HepG2 (cell line): ENCODE results near the gene SF3A2. TPM values are rescaled to one million over a fixed set of nuclear protein-coding genes. Genes with fewer than 3 reads are reported as not detected.
"Not testable (repeated sequence)": the region's sequence is repeated elsewhere in the genome, so short reads cannot be mapped to it uniquely, and the experiment has no call there.

Experiments used
- ATAC-seq: fragments of 200-7000 bp; cut with Tn5 transposase; 3 replicates; pipeline ENCODE4 v1.9.1; 2020; ENCODE audit warnings: mild to moderate bottlenecking, moderate library complexity
- BruUV-seq: library from RNA; stranded (reverse); fragments of 400-500 nt; replicated peaks from 2 replicates; lab custom pipeline; 2021; lab: Mats Ljungman, UMichigan
- CTCF ChIA-PET: fragments of 300-600 bp; formaldehyde crosslinking; extraction: SDS; loops from one replicate; lab custom pipeline; 2021; ENCODE audit warnings: low total read pairs, inconsistent platforms, low intra/inter-chr PET ratio; lab: Yijun Ruan, JAX
- POLR2A ChIA-PET: fragments of 350-600 bp; sonication (Branson Sonifier 250); formaldehyde crosslinking; loops from one replicate; lab custom pipeline; 2020; ENCODE audit warnings: antibody characterized with exemption, inconsistent platforms; lab: Yijun Ruan, JAX
- DNase-seq: peaks from one replicate; pipeline ENCODE4 v3.0.0-alpha.2; 2015; ENCODE audit warnings: low spot score
- FAIRE-seq: peaks from 3 replicates; lab custom pipeline; 2011; peaks lifted over from hg19 to GRCh38; lab: Jason Lieb, UNC
- H2AFZ ChIP-seq: one replicate; pipeline ENCODE4 v1.6.1; 2011; ENCODE audit warnings: low read length, inconsistent platforms
- H3K27ac ChIP-seq: fragments of 300-600 bp; 3 replicates; pipeline ENCODE4 v1.8.0; 2011; ENCODE audit warnings: mixed run types, mild to moderate bottlenecking, mixed read lengths, low read length, inconsistent platforms; ENCODE audit not compliant: insufficient read depth; ENCODE audit errors: extremely low read length
- H3K27me3 ChIP-seq, 2 experiments: fragments of 200-600 bp in 1 of 2; 2 replicates in 1 of 2; 3 replicates in 1 of 2; pipeline versions ENCODE4 v1.6.0 to v1.8.0; 2011; ENCODE audit warnings: low read length in 2 of 2, mild to moderate bottlenecking in 2 of 2, moderate library complexity in 2 of 2, inconsistent platforms in 1 of 2; ENCODE audit not compliant: insufficient read depth in 2 of 2, control insufficient read depth in 1 of 2
- H3K36me3 ChIP-seq, 2 experiments: fragments of 200-600 bp in 1 of 2; replicated peaks in 1 of 2; 2 replicates in 1 of 2; 3 replicates in 1 of 2; pipeline versions ENCODE4 v1.5.1 to v1.8.0; 2011; ENCODE audit warnings: low read length in 2 of 2, inconsistent platforms in 1 of 2; ENCODE audit not compliant: insufficient read depth in 2 of 2, control insufficient read depth in 1 of 2
- H3K4me1 ChIP-seq: 2 replicates; pipeline ENCODE4 v1.5.1; 2012; ENCODE audit warnings: low read length, inconsistent platforms; ENCODE audit not compliant: insufficient read depth
- H3K4me2 ChIP-seq: 2 replicates; pipeline ENCODE4 v1.6.0; 2011; ENCODE audit warnings: low read depth, low read length, inconsistent platforms
- H3K4me3 ChIP-seq, 3 experiments: fragments of 200-600 bp in 1 of 3; sonication (generic), shearing (Covaris generic) in 1 of 3; replicated peaks in 1 of 3; 2 replicates each; pipeline ENCODE4 v1.5.1; 2011 to 2016; ENCODE audit warnings: low read length in 3 of 3, inconsistent platforms in 2 of 3, low read depth in 2 of 3, mild to moderate bottlenecking in 2 of 3, control low read depth in 1 of 3, mixed read lengths in 1 of 3; ENCODE audit not compliant: insufficient read depth in 1 of 3
- H3K79me2 ChIP-seq: one replicate; pipeline ENCODE4 v1.6.1; 2011; ENCODE audit warnings: low read length, inconsistent platforms; ENCODE audit not compliant: insufficient read depth
- H3K9ac ChIP-seq: 2 replicates; pipeline ENCODE4 v1.6.0; 2011; ENCODE audit warnings: mild to moderate bottlenecking, low read depth, low read length, inconsistent platforms; ENCODE audit not compliant: insufficient read depth
- H3K9me3 ChIP-seq: 2 replicates; pipeline ENCODE4 v1.5.1; 2012; ENCODE audit warnings: mild to moderate bottlenecking, low read length
- H4K20me1 ChIP-seq: 2 replicates; pipeline ENCODE4 v1.6.0; 2011; ENCODE audit warnings: inconsistent platforms, mild to moderate bottlenecking, low read length, moderate library complexity; ENCODE audit not compliant: insufficient read depth
- ZMYM3 ChIP-seq: sonication (generic); formaldehyde crosslinking; IDR thresholded peaks from 2 replicates; pipeline ENCODE4 v1.5.1; 2020; ENCODE audit warnings: mild to moderate bottlenecking, missing genetic modification reagents
- ZNF704 ChIP-seq: sonication (generic); formaldehyde crosslinking; IDR thresholded peaks from 2 replicates; pipeline ENCODE4 v1.8.1; 2023; ENCODE audit warnings: mild to moderate bottlenecking, inconsistent platforms, moderate library complexity, missing genetic modification reagents, borderline replicate concordance
- ZNF768 ChIP-seq: sonication (generic); formaldehyde crosslinking; IDR thresholded peaks from 2 replicates; pipeline ENCODE4 v1.4.0; 2020; ENCODE audit warnings: missing genetic modification reagents
- WGBS: methylation state at CpG from one replicate; pipeline ENCODE4 v1.1.6; 2017; ENCODE audit warnings: low lambda C conversion rate; 5-methylcytosine and 5-hydroxymethylcytosine counted together
- in situ Hi-C: cut with HindIII; loops from 2 replicates; pipeline ENCODE4 v1.10.0; 2017; ENCODE audit warnings: low pct_unique_long_range_greater_than_20kb; ENCODE audit not compliant: extremely low pct_ligation_motif_present
- intact Hi-C: fragments of 100-400 bp; cut with micrococcal nuclease; formaldehyde crosslinking; loops from one replicate; pipeline ENCODE4 v1.10.0; 2022; ENCODE audit not compliant: unreplicated experiment
- polyA plus RNA-seq, 8 experiments: library from polyadenylated mRNA; depleted of rRNA in 3 of 8; stranded (reverse) in 7 of 8; unstranded in 1 of 8; fragments of >200 nt; fragmentation: Illumina TruSeq in 4 of 8; extraction: Trizol in 4 of 8; gene quantifications; 2 replicates each; pipeline versions ENCODE4 v1.2.1 to v1.2.3, GENCODE V29; 2011 to 2016; ENCODE audit warnings: low read depth in 4 of 8, missing spikeins in 1 of 8, mixed read lengths in 1 of 8; ENCODE audit not compliant: insufficient read depth in 1 of 8
- total RNA-seq, 5 experiments: library from RNA; depleted of rRNA; stranded (reverse); fragments of >200 nt; fragmentation: Illumina TruSeq; extraction: Trizol; gene quantifications; 2 replicates each; pipeline ENCODE4 v1.2.3, GENCODE V29; 2016; ENCODE audit warnings: low read depth in 1 of 5

Gene SF3A2
- total and polyA plus RNA-seq, 2 of the 13 experiments (the other 11 are each of a cell fraction or from before 2014, with no cell fraction given) = 8.6 to 8.8 TPM

GRCh38 chr19:2280633-2281264 is 44.1 kb downstream of the SF3A2 start:
- peaks cover 5% of the 10 kb centered on the region; the same call in 1 of the 2 replicates for H4K20me1 ChIP-seq
- no peaks in the 10 kb centered on the region for H3K9me3 ChIP-seq
- in situ Hi-C loops = no loop called here
- BruUV-seq = no TSS peak
- no peak for FAIRE-seq
- H3K36me3 ChIP-seq = no peaks in the 10 kb centered on the region
- H2AFZ ChIP-seq = no peak overlapping the region
- ChIA-PET POLR2A (no interaction called here), CTCF (no interaction called here)
- WGBS = 36% methylated on average over 7 of the region's 26 CpGs
- no peaks in the 10 kb centered on the region for H3K79me2 ChIP-seq
- H3K4me2 ChIP-seq = no peak overlapping the region
- DNase-seq = no peak
- H3K4me1 ChIP-seq = peaks cover 20% of the 10 kb centered on the region
- TF ChIP-seq ZNF768 (CRISPR knock-in tag) (peak; percentile 92), ZNF704 (CRISPR knock-in tag) (no peak)
- H3K9ac ChIP-seq = no peak overlapping the region
- no peak overlapping the region for H3K4me3 ChIP-seq
- intact Hi-C loops = no loop called here
- peak; percentile 4; the same call in 1 of the 3 replicates for ATAC-seq
- H3K27me3 ChIP-seq = peaks cover 2 to 19% of the 10 kb centered on the region in 2 experiments; a peak in 4 of 5 replicates
- no peak overlapping the region for H3K27ac ChIP-seq

GRCh38 chr19:2281265-2282061 is 44.8 kb downstream of the SF3A2 start:
- H3K27me3 ChIP-seq = peaks cover 2 to 25% of the 10 kb centered on the region in 2 experiments; a peak in 4 of 5 replicates
- DNase-seq, H3K79me2 ChIP-seq, H2AFZ ChIP-seq, H3K9me3 ChIP-seq, FAIRE-seq, in situ Hi-C loops, H3K9ac ChIP-seq, CTCF ChIA-PET, H4K20me1 ChIP-seq, POLR2A ChIA-PET, BruUV-seq, H3K36me3 ChIP-seq, intact Hi-C loops, H3K27ac ChIP-seq: not testable (repeated sequence)
- ATAC-seq = peak; percentile 21
- peak overlapping the region; percentile 62; the same call in 1 of the 2 replicates for H3K4me2 ChIP-seq
- H3K4me3 ChIP-seq = peak overlapping the region in 2 of 3 experiments; percentile 23 to 57; a peak in 3 of 6 replicates
- WGBS = 7% methylated on average over 2 of the region's 16 CpGs
- H3K4me1 ChIP-seq = peaks cover 20% of the 10 kb centered on the region
- TF ChIP-seq ZNF768 (CRISPR knock-in tag) (peak; percentile 95), ZMYM3 (CRISPR knock-in tag) (peak; percentile 30; the same call in 1 of the 2 replicates)
